GM12873 (cell line): ENCODE measurements around the gene ECT2L.

ENCODE experiments used
- TF ChIP-seq, protein P1 (sequence below): IDR thresholded peaks from 2 replicates; pipeline ENCODE4 v1.5.1; 2012; ENCODE audit warnings: low read depth, mild to moderate bottlenecking, moderate library complexity, low read length, control low read depth; ENCODE audit not compliant: insufficient read depth; ENCODE audit errors: missing control alignments

ECT2L gene

DNA sequence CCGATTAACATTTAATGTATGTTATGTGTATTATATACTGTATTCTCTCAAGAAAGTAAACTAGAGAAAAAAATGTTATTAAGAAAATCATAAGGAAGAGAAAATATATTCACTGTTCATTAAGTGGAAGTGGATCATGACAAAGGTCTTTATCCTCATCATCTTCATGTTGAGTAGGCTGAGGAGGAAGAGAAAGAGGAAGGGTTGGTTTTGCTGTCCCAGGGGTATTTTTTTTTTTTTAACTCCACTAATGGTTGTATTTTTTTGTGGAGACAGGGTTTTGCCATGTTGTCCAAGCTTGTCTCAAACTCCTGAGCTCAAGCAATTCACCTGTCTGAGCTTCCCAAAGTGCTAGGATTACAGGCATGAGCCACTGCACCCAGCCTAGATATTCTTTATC is 11.0 kb downstream of the ECT2L start:
- TF ChIP-seq, protein P1, sequence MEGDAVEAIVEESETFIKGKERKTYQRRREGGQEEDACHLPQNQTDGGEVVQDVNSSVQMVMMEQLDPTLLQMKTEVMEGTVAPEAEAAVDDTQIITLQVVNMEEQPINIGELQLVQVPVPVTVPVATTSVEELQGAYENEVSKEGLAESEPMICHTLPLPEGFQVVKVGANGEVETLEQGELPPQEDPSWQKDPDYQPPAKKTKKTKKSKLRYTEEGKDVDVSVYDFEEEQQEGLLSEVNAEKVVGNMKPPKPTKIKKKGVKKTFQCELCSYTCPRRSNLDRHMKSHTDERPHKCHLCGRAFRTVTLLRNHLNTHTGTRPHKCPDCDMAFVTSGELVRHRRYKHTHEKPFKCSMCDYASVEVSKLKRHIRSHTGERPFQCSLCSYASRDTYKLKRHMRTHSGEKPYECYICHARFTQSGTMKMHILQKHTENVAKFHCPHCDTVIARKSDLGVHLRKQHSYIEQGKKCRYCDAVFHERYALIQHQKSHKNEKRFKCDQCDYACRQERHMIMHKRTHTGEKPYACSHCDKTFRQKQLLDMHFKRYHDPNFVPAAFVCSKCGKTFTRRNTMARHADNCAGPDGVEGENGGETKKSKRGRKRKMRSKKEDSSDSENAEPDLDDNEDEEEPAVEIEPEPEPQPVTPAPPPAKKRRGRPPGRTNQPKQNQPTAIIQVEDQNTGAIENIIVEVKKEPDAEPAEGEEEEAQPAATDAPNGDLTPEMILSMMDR = no peak

DNA sequence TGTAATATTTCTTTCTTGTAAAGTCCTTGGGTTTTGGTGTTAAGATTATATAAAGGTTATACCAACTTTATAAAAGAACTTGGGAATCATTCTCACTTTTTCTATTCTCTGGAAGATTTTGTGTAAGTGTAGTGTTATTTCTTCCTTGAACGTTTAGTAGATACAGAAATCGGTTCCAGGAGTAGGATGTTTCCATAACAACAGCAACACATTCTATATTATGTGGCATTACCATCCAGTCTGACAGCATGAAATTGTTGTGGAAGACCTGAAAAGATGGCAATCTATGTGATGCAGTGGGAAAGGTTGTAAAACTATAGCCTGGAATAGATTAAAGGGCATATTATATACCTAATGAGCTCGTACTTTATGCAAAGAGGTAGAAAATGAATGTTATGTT is 13.8 kb downstream of the ECT2L start:
- TF ChIP-seq, protein P1 = no peak

DNA sequence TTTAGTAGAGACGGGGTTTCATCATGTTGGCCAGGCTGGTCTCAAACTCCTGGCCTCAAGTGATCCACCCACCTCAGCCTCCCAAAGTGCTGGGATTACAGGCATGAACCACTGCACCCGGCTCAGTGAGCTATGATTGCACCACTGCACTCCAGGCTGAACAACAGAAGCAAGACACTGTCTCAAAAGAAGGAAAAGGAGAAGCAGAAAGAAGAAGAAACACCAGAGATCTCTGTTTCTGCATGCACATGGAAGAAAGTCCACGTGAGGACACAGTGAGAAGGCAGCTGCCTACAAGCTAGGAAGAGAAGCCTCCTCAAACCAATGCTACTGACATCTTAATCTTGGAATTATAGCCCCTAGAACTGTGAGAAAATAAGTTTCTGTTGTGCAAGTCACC is 16.0 kb downstream of the ECT2L start:
- TF ChIP-seq, protein P1 = no peak

DNA sequence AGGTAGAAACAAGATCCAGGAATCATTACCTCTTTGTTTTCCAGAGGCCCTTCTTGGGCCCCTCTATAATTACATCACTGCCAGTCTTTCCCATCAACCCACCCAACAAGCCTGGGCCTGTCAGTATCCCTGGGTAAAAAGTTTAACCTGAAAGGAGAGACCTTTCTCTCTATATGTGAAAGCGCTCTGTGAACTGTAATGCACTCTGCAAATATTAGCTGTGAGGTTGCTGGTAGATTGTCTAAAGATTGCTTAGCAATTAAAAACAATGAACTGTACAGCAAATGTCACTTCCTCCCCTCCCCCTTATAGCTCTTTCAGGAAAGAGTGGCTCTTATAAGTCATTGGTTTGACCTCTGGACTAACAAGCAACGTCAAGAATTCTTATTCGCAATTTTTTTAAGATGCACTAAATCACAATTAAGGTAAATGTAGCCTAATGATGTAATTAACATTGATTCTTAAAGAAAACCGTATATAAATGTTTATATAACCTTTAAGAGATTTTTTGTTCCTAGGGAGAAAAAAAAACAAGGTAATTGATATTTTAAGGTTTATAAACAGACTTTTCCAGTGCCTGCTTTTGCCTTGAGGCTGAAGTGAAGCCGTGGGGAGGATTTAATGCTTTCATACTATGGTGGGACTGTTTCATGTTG is 18.4 kb downstream of the ECT2L start:
- TF ChIP-seq, protein P1 = no peak

DNA sequence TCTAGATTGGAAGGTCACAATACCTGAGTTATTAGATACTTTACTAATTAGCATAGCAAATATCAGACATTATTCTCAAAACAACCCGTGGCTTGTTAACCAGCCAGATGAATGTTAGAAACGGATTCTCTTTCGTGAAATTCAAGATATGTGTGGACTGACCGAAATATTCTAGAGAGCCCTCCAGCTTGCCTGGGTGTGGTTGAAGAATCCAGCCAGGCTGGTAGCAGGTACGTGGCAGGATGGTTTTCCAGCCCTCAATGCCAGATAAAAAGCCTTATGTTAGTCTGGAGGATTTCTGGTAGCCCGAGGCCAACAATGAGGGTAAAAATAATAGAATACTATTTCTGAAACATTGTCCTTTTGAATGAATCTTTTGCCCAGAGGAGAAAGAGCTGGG is 19.3 kb downstream of the ECT2L start:
- TF ChIP-seq, protein P1 = no peak

DNA sequence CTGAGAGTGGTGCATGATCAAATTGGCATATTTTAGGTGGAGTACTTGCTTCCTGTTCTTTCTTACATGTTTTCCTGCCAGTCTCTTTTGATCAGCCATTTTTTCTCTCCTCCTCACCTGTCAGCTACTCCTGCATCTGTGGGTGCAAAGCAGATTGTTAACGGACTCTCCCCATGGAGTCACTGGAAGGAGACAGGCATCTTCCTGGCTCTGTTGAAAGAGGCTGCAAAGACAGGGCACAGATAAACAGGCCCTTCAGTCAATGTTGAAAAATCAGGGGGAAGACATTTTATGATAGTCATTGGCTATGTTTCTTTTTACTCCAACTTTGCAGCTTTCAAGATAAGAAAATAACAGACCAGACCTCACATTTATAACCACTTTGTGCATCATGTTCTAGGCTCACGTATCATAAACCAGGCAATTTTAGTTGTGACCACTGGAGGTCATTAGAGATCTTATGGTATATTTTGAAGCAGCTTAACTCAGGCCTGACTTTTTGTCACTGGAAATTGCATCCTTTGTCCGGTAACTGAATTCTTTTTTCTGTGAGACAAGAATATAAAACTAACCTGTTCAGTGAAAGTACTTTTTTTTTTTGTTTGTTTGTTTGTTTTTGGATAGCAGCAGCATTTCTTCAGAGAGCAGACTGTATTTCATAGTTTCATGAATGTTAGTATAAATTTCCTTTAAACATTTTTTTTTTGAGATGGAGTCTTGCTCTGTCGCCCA is 20.1 kb downstream of the ECT2L start:
- TF ChIP-seq, protein P1 = peak; percentile 68

DNA sequence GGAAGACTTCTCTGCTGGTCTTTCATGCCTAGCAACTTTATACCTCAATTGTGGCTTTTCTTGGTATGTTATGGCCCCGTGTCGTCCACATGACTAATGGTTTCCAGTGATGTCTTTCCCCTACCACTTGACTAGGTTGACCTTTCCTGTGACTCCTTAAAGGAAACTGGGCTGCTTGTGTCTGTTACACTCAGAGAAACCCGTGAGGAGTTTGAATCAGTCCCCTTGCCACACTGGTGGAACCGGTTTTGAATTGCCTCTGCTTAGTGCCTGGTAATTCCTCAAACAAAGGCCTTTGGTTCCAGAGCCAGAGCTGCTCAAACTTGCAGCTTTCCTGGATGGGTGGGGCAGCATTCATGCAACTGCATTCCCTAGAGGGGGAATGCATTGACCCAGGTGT is 21.9 kb downstream of the ECT2L start:
- TF ChIP-seq, protein P1 = no peak
